Frontal cortex (tissue), 4 donors: ENCODE measurements around the gene FHL5. TPM values are rescaled to one million over a fixed set of nuclear protein-coding genes. Genes with fewer than 3 reads are reported as not detected.
A peak's percentile ranks its signal among the peaks of the same experiment; 100 is the strongest.
"Not testable (repeated sequence)": the region's sequence is repeated elsewhere in the genome, so short reads cannot be mapped to it uniquely, and the experiment has no call there.

Source experiments
- DNase-seq, 2 donors: peaks; one replicate each; pipeline ENCODE4 v3.0.0; 2012; ENCODE audit warnings: low spot score in 2 of 2
- FAIRE-seq: peaks from 2 replicates; lab custom pipeline; 2012; peaks lifted over from hg19 to GRCh38; lab: Jason Lieb, UNC
- total RNA-seq: library from RNA; depleted of rRNA; stranded (reverse); fragments of >200 nt; gene quantifications from one replicate; pipeline ENCODE4 v1.2.3, GENCODE V29; 2014
- donor health status: control.
- donor health status: control.
- donor health status: control.

Gene FHL5
- total RNA-seq, 1 donor from 2014 or later = 0.41 TPM

DNA sequence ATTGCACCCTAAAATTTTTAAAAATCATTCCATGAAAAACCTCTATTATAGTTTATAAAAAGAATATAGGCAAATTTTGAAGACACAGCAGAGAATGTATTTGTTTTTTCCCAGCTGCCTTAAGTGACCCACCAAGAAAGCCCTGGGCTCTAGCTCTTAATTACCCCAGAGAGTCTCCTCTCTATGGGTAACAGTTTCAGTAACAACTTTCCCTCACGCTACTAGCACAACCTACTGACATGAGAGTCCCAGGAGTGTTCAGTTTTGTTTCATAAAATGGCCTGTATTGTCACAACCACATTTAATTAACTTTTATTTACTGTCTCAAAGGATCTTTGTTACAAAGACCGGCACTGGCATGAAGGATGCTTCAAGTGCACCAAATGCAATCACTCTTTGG, 41.5 kb downstream of the FHL5 start:
- no peak for DNase-seq
- no peak for FAIRE-seq

DNA sequence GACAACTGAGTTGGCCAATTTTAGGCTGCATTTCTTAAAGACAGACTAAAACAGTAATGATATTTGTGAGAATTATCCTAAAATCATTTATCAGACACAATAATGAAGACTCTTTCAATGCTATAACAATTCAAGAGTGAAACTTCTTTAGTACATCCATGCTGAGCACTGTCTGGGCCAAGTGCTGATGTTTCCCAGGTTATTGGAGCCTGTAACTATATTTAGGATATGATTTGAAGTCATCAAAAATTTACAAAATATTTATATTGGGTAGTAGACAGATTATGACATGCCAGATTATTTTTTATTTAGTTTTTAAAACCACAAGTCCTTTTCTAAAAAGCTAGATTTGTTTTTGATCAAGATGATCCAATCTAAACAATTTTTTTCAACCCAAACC, 45.1 kb downstream of the FHL5 start:
- DNase-seq (no peak), FAIRE-seq (peak; percentile 31)

DNA sequence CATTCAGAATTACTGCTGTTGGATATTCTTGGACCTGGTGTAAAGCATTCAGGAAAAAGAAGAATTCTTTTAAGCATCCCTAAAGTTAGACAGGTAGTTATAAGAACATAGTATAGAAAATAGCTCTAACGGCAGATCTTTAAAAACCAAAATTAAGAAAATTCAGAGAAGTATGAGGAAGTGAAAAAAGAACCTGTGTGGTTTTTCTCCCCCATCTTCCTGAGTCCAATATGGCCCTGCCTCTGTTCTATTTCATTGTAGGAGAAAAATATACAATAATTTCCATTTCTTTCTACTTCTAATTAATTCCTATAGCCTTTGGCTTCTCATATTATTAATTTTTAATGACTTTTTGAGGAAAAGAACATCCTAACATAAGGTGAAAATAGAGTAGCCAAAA, 47.1 kb downstream of the FHL5 start:
- DNase-seq (no peak), FAIRE-seq (no peak)

DNA sequence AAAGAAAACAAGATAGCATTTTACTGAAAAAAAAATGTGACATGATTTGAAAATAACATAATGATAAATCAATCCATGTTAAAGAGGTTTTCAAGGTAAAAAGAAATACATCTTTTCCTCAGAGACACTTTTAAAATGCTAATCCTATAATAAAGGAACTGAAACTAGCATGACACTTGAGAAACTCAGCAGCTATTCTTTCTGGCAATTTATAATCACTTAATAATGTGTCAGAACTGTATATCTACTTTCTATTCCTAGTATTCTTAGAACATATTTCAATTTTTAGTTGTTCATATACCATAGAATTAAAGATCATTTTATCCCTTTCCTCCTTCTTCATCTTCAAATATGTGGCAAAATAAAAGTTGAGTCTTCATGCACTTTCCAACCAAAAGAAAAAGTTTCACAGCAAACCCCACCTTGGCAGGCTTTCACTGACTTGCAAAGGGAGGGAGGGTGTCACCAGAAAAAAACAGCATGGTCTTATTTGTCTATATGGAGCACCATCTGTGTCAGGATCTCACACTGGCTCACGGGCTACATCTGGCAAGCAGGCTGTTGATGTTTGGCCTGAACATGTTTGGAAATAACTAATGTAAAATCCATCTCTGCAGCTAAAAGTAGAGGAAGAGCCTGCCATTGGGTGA, 48.5 kb downstream of the FHL5 start:
- FAIRE-seq (no peak), DNase-seq (no peak)

DNA sequence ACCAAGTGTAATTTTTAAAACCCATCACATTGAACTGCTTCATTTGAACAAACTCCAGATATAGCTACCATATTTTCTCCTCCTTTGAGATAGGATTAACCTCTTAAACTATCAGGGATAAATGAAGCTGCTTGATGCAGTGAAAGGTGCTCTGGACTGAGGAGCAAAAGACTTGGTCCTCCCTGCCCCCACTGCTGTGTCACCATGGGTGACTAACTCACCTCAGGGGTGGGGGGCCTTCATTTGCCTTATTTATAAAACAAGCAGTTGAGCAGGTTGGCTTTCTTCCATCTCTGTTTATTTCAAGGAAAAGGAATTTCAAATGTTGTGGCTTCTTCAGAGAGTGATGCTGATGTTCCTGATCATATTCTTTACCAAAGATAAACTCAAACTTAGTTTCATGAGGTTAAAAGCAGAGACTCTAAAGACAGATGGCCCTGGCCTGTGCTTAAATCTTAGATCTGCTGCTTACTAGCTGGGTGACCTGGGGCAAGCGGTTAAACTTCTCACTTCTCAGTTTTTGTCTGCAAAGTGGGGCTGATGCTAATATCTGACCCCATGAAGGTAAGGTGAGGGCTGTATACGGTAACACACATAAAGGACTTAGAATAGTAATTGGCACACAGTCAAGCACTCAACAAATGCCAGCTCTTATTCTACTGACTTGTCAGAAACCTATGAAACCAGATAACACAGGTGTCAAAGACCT, 50.5 kb downstream of the FHL5 start:
- no peak for DNase-seq
- no peak for FAIRE-seq

DNA sequence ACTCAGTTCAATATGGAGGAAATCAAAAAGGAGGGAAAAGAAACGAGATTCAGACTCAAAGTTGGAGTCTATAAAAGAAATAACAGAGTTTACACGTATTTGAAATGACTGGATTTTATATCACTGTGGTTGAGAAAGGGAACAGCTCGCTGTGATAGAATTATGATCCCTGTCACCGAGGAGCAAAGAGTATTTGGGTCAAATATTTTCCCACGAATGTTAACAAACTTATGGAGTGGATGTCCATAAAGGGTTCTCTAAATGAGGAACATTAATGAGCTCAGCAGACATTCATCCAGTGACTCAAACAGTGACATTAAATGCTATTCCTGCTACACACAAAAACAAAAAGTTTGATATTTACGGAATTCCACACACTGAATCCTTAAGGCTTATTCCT, 57.9 kb downstream of the FHL5 start:
- no peak for FAIRE-seq
- no peak for DNase-seq

DNA sequence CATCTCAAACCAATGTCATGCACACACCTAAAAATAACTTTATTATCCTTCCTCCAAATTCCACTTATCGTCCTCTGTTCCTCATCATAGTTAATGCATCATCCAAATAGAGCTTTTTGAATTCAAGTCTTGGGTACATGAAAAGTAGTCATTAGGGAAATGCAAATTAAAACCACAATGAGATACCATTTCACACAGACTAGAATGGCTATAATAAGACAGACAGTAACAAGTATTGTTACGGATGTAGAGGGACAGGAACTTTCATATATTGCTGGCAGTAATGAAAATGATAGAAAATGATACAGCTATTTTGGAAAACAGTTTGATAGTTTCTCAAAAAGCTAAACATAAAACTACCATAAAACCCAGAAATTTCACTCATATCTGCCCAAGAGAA, 59.1 kb downstream of the FHL5 start:
- DNase-seq (no peak), FAIRE-seq (no peak)

DNA sequence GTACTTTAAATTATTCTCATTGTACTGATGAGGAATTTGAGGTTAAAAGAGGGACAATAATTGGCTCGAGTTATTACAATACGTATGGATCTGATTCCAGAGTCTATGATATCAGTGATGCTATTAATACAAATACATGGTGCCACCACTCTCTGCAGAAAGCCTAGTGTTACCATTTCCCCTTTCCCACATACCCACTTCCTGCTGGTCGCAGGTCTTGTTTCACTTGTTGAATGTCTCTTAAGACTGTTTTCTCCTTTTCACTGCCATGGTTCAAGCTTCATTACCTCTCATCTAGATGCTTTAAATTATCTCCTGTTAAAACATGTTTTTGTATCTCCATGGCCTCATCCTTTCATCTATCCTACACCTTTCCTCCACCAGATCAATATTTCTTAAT, 62.0 kb downstream of the FHL5 start:
- FAIRE-seq (no peak), DNase-seq (no peak)

DNA sequence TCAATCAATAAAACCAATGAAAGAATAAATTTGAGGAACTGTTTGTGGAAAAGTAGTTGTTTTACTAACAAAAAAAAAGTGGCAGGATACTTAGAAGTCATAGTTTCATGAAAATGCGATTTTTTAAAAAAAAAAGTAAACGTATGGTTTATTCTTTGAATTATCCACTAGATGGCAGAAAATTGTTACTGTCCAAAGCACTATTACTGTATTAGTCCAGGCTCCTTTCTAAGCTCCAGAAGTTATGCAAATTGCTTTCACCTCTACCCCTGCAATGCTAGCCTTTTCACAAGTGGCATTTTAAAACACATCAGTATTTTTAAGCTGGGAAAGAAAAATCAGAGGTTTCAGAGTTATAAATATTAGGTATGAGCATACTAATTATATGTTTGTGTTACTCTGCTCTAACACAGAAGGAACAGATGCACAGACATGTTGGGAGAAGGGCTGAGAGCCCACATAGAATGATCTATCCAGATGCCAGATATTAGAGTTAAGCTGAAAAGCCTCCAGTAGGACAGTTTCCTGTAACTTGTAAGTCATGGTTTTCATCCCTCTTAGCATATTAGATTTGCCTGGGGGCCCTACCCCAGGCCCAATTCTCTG, 63.9 kb downstream of the FHL5 start:
- DNase-seq (peak; percentile 4 to 19), FAIRE-seq (no peak)

DNA sequence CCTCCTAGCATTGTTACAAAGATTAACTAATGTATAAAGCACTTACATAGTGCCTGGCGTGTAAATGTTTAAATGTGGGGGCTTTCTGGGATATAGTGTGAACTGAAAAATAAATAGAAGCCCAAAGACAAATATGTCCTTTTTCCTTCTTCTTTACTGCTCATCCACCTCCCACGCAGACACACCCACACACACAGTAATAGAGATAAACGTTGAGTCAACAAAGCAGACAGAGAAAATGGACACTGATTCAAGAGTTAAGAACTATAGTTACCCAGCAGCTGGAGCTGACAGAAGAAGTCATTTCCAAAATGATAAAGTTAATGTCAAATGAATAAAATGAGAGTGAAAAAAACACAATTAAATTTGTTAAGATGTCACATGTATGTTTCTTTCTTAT, 68.3 kb downstream of the FHL5 start:
- no peak for FAIRE-seq

DNA sequence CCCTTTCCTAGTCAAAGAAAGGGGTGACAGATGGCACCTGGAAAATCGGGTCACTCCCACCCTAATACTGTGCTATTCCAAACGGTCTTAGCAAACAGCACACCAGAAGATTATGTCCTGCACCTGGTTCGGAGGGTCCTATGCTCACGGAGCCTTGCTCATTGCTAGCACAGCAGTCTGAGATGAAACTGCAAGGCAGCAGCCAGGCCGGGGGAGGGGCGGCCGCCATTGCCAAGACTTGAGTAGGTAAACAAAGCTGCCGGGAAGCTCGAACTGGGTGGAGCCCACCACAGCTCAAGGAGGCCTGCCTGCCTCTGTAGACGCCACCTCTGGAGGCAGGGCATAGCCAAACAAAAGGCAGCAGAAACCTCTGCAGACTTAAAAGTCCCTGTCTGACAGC, 75.1 kb downstream of the FHL5 start:
- FAIRE-seq, DNase-seq: not testable (repeated sequence)

More for the DNA sequence above, 68.3 kb downstream of the FHL5 start:
- DNase-seq = no peak

DNA sequence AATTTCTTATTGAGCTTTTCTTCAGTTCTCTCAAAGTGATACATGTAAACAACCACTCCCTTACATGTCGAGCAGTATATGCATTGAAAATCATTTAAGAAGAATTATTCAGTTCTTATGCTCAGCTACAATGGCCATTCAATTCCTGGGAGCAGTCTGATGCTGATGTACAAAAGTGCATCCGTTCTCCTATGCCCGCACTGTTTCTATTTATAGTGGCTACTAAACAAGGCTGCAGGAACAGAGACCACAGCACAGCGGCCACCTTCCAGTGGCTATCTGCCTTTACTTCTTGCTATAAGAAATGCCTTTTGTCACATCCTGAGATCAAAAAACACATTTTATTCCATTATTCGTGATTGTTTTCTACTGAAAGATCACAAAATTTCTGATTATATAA, 82.2 kb downstream of the FHL5 start:
- DNase-seq (peak in 1 of 2 donors; percentile 4), FAIRE-seq (no peak)

DNA sequence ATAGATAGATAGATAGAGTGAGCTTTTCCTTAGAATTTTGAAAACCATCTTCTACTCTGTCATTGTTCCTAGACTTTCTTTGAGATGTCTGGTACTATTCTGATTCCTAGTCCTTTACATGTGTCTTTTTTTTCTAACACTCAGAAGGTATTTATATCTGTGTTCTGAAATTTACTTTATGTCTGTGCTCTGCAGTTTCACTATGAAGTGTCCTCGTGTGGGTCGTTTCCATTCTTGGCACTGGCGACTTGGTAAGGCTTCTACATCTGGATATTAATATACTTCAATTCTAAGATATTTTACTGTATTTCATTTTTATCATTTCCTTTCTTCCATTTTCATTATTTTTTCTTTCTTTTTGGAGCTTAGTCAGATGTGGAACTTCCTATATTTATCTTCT, 87.0 kb downstream of the FHL5 start:
- FAIRE-seq (no peak), DNase-seq (no peak)

DNA sequence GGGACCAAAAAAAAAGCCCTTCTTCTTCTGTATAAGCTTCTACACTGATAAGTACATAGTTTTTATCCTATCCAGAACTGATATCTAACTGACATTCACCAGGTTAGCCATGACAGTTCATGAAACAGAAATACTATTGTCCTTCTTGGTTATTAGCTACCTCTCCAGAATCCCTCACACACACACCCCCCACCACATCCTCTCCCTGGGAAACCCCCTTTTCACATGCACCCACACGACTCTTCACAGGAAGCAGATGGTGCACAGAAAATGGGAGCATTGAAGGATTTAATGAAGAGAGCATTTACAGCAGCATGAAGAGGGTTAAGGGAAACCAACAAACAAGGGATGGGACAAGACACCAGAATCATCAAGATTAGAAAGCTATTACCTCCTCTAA, 88.9 kb downstream of the FHL5 start:
- FAIRE-seq = no peak
- DNase-seq = no peak

DNA sequence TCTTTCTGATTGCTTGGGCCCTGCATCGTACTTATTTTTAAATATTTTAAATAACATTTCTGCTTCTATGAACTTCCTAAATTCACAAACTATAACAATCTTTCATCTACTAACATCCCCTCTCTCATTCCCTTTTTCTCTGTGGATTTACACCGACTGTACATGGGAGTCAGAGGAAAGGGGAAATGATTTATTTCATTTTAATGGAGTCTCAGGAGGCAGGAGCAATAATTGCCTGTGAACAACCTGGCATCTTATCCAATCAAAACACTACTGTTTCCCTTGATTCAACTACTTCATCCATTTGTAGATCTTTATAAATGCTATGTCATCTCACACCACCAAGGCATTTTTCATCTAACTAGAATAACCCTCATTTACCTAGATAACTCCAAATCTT, 89.6 kb downstream of the FHL5 start:
- no peak for DNase-seq
- FAIRE-seq = no peak

DNA sequence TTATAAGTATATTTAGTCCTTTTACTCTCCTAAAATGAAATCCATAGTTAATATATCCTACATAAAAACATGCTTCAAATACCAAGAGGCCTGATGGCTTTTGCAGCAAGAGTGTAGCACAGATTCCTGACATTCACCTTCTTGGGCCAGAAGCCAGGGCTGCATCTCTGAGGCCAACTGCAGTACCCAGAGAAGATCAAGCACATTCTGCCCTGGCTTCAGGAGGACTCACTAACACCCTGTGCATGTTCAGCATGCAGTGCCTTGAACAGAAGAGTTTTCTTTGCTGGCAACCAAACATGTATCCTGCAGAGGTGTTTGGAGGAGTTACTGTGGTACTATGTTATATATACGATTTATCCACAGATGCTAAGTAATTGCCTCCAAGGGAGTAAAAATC, 90.3 kb downstream of the FHL5 start:
- FAIRE-seq (no peak), DNase-seq (no peak)

DNA sequence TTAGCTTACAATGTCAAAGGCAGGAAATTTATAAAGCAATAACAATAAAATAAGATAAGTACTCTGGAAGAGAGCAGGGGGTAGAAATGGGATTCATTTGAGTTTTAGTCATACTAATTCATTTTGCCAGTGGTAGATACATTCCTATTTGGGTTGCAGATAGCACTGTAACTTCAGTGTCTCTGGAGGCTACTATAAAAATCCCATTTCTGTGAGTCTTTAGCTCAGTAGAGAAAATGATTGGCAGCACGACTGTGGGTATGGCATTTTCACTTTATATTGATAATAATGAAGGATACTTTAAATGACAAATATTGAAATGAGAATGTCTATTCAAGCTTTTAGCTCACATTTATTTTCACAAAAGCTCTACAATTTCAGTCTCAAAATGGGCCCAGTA, 93.6 kb downstream of the FHL5 start:
- DNase-seq (no peak), FAIRE-seq (no peak)

DNA sequence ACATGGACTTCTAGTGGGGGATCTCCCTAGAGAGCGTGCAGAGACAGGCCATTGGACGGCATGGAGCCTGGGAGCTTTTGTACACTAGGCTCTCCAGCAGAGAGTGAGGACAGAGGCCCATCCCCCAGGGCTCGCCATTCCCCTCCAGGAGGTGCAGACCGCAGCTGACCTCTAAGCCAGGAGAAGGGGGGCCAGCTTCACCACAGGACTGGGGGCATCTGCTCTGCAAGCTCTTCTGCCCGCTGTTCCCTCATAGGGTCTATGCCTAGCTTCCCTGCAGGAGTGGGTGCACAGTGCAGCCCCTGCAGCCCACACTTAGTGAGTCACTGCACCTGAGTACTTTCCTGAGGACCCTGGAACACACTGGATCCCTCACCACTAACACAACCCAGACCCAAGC, 94.4 kb downstream of the FHL5 start:
- FAIRE-seq = no peak

DNA sequence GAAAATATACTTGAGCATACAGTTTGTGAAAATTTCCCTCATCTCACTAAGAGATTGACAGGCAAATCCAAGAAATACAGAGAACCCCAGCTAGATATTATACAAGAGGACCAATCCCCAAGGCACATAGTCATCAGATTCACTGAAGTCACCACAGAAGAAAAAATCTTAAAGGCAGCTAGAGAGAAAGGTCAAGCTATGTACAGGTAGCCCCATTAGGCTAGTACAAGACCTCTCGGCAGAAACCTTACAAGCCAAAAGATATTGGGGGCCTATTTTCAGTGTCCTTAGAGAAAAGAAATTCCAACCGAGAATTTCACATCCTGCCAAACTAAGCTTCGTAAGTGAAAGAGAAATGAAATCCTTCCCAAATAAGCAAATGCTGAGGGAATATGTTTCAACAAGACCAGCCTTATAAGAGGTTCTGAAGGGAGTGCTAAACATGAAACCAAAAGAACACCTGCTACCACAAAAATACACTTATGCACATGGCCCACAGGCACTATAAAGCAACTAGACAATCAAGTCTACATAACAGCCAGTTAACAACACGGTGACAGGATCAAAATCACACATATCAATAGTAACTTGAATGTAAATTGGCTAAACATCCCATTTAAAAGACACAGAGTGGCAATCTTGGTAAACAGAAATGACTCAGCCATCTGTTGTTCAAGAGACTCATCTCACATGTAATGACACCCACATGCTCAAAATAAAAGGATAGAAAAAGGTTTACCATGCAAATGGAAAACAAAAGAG, 96.3 kb downstream of the FHL5 start:
- DNase-seq = no peak
- FAIRE-seq = no peak

More for the DNA sequence above, 94.4 kb downstream of the FHL5 start:
- DNase-seq = no peak
